Inferior parietal cortex (tissue), 1 donor: ENCODE results near the gene MIER2.

Experiments
- DNase-seq: peaks from one replicate; pipeline ENCODE4 v3.0.0-alpha.2; 2016; ENCODE audit errors: extremely low spot score

Gene MIER2

DNA sequence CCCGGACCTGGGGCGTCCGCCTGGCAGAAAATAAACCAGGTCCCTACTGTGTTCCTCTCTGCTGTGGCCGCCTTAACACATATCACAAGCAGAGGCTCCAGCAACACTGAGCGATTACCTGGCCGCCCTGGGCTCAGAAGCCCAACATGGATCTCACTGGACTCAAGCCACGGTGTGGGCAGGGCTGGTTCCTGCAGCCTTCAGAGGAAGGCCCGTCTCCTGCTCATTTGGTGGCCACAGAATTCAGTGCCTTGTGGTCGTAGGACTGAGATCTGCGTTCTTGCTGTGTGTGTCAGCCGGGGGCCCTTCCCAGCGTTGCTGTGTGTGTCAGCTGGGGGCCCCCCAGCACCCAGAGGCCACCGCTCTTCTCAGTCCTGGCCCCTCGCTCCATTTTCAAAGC is 34.1 kb upstream of the MIER2 start:
- DNase-seq = no peak

DNA sequence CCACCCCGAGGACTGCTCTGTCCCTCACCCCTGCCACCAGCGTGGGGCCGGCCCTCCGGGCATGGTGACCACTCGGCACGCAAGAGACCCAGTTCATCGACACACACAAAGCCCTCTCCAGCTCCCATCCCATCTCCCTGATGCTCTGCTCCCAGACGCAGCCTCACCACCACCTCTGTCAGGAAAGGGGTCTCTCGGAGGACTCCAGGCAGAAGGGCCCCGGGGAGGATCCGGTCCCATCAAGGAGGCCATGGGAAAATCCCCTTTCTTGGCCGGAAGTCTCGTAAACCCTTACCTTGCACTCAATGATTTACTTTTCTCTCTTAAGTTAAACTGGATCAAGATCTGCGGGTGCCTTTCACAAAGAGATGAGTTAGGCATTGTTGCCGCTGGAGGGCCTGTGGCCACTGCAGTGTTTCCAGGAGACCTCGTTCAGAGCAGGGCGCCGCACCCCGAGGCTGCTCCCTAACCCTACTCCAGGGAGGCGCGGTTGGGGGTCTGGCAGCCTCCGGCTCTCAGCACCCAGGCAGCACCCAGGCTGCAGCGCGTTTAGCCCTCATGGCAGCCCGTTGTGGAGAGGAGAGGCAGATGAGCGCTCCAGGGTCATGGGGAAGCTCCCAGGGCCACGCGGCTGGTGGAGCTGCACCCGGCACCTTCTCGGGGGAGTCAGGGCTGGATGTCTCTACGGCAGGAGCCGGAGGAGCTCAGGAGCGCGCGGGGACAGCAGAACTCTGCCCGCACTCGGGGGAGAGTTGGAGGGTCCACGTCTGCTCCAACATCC is 33.4 kb upstream of the MIER2 start:
- DNase-seq = no peak

DNA sequence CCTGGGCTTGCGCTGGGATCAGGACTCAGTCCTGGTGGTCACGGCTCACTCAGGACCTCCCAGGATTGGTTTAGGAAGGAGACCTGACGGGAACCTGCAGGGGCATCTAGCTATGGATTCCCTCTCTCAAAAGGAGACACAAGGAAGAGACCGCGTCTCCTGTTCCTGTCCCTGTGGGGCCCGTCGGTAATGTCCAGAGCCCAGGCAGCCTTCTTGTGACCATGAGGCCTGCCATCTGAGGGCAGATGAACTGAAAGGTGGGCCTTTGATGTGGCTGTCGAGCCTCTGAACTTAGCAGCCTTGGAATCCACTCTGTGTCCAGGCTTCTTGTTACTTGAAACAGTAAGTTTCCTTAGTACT is 31.5 kb upstream of the MIER2 start:
- no peak for DNase-seq

DNA sequence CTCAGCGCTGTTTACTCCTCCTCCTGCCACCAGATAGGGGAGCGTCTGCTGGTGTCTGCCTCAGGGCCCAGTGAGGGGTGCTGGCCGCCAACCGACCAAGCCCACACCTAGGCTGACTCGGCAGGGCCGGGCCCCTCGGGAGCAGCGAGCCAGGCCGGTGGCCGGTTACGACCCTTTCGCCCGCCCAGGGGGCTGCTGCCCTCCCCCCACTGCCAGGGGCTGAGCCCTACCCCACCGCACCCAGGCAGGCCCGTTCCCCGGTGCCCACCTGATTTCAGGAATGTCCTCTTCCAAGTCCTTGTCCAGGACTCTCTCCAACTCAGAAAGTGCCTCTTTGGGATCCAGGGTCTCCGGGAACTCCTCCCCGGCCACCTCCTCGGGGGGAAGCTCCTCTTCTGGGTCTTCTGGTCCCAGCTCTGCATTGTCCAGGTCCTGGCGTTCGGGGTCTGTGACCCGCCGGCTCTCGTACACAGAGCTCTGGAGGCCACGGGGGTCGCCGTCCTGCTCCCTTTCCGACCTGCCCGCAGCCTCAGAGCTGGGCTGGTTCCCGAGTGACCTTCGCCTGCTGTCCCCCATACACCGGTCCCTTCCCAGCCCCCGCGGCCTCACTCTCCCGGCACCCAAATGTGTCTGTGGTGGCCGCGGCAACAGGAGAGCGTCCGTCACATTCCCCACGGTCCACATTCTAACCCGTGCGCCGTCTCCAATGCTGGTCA is 31.0 kb upstream of the MIER2 start:
- DNase-seq = no peak

DNA sequence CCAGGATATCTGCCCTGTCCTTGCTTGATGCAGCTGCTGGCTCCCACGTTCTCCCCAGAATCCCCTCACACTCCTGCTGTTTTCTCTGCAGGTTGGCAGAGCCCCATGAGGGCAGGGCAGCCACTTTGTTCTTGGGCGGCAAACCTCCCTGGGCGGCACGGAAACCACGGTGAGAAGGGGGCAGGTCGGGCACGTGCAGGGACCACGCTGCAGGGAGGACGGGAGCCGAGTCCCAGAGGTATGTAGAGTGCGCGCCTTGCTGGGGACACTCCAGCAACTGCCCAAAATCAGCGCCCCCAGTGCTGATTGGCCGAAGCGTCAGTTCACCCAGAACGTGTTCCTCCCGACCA is 30.3 kb upstream of the MIER2 start:
- DNase-seq = no peak

DNA sequence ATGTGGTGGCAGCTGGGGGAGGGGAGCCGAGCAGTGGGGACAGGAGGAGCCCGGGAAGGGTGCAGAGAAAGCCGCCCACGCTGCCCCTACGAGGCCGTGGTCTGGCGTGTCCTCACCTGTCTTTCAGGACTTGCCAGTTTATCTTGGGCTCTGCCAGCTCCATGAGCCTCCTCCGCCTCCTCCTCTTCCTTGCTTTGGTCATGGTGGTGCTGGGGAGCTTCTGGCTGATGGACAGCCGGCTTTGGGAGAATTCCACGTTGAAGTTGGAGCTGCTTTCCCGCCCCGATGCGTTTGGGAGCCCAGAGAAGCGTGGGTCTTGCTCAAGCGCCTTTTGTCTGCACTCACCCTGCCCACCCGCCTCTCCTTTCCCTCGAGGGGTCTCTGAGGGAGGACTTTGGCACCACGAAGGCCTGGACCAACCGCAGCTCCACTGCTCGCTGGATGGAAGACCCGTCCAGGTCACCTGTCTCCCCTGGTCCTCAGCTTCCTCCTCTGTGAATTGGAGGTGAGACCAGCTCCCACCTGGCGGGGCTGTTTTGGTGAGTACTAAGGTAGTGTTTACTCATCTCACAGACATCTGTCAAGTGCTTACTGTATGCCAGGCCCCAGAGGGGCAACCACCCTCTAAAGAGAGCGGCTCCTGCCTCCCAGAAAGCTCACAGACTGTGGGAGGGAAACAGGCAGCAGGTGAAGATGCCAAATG is 29.7 kb upstream of the MIER2 start:
- no peak for DNase-seq

DNA sequence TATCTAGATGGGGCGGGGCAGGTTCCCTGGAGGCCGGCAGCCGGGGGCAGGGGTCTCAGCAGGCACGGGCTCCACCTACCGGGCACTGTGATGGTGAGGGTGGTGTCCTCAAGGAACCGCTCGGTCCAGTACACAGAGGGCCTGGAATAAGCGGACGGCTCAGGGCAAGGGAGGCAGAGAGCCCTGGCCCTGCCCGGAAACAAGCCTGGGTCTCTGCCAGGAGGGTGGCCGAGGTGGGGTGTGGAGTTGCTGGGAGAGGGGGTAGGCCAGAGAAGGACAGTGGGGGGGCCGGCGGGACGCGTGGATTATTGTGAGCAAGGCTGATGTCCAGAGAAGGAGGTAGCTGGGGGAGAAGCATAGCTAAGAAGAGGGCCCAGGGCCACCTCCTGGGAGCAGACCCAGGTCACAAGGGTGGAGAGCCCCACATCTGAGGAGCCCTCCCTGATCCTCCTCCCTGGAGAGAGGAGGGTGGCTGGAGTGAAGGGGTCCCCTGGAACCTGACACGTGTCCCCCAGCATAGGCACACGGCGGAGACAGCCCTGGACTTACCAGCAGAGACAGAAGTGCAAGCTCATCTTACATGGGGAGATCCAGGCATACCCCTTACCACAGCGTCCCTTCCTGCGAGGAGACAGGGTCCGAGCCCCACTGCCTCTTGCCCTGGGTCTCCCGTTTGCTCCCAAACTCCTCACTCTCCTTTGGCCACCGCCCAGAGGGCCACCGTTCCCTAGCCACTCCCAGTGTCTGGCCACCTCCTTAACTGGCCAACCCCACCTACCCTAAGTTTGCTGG is 29.0 kb upstream of the MIER2 start:
- DNase-seq = no peak

DNA sequence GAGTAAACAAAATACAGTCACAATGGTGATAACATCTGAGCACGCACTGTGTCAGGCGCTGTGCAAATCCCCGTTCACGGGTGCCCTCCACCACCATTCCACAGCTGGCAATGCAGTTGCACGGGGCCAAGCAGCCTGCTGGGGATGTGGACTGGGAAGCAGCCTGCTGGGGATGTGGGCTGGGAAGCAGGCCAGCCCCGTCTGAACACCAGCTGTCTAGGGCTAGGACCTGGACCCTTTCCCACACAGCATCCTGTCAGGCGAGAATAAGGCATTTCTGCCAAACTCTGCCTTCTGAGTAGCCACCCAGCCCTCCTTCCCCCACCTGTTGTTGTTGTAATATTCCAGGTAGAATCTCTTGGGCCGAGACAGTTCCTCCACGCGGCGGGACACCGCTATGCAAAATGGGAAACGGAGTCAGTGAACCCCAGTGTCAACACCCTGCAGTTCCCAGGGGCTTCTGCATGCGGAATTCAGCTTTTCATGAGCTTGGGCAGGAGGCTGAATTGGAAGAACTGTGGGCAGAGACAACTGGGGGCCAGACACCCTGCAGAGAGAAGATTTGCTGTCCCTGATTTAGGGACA is 27.8 kb upstream of the MIER2 start:
- no peak for DNase-seq

DNA sequence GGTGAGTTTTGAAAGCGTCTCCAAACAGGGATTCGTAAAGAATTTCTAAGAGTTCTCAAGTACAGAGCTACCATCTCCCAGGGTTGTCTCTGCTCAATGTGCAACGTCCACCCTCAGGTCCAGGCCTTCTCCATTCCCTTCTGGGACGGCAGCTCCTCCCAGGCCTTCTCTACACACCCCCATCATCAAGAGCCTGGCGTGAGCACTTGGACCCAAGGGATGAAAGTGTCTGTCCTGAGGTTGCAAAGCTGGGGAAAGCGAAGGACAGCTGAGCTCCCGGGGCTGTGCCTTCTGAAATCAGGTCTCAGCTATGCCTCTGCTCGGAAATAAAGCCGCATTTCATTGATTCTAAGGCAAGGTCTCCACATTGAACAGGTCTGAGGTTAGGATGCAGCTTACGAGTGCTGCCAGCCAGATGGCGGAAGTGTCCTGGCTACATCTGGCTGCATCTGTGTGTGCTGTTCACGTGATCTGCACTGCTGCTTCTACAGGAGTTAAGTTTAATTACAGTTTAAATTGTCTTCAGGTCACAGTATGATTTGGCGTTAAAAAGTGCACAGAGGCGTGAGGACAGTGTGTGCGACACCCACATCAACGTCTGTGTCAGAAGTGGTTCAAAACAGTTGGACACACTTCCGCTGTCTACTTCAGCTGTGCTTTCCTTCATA is 27.0 kb upstream of the MIER2 start:
- no peak for DNase-seq

DNA sequence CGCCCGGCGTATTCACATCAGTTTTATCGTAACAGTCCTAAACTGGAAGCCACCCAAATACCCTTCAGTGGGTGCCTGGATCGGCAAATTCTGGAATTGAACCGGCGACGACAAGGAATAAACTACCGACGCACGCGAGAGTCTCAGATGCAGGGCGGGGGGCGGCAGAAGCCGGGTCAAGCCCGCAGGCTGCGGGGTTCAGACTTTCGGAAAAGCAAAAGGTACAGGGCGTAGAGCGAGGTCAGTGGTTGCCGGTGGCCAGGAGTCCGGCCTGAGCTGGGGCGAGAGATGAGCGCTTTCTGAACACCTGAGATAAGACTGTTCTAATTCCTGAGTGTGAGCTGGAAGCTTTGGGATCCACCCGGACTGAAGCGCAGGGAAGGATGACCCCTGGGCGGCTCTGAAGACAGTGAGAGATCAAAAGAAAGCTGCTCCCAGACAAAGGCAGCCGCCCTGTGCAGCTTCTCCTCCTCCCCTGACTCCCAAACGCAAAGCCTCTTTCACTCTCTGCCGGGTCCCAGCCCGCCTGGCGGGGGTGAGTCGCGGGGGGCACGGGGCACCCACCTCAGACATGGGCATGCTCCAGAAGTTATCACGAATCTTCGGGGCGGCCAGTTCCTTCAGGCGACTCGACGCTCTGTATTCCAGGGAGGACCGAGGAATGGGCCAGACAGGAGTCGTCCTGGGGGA is 26.2 kb upstream of the MIER2 start:
- DNase-seq = no peak

DNA sequence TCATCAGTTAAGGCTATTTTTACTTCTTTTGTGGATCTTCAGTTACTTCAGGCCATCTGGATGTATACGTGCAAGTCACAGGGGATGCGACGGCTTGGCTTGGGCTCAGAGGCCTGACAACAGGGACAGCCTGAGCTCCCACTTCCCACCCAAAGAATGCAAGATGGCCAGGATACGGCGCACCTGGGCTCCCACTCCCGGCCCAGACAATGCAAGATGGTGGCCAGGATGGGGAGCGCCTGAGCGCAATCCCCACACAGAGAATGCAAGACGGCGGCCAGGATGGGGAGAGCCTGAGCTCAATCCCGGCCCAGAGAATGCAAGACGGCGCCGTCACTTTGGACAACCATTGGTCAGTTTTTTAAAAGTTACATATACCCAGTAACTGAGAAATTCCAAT is 25.3 kb upstream of the MIER2 start:
- DNase-seq = no peak

DNA sequence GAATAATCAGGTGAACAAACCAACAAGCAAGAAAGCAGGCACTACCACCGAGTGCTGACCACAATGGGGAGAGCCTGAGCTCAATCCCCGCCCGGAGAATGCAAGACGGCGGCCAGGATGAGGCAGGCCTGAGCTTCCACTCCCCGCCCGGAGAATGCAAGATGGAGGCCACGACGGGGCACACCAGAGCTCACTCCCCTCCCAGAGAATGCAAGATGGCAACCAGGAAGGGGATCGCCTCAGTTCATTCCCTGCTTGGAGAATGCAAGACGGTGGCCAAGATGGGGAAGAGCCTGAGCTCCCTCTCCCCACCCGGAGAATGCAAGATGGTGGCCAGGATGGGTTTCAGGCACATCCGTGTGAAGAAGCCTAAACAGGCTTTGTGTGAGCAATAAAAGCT is 24.7 kb upstream of the MIER2 start:
- no peak for DNase-seq

DNA sequence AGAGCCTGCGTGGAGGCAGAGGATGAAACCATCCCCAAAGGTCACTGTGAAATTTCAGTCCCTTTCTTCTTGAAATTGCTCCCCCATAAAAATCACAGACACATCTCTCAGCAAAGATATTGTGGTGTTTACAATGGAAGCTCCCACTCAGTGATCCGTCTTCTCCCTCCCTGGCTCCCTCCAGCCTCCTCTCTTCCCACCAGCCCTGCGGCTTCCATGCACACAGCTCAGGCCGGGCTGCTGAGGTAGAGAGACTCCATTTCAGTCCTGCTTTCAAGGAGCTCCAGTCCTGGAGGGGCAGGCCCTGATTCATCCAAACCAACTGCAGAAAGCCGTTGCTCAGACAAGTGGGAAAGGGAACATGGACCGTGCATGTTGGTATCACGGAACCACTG is 24.0 kb upstream of the MIER2 start:
- DNase-seq = no peak

DNA sequence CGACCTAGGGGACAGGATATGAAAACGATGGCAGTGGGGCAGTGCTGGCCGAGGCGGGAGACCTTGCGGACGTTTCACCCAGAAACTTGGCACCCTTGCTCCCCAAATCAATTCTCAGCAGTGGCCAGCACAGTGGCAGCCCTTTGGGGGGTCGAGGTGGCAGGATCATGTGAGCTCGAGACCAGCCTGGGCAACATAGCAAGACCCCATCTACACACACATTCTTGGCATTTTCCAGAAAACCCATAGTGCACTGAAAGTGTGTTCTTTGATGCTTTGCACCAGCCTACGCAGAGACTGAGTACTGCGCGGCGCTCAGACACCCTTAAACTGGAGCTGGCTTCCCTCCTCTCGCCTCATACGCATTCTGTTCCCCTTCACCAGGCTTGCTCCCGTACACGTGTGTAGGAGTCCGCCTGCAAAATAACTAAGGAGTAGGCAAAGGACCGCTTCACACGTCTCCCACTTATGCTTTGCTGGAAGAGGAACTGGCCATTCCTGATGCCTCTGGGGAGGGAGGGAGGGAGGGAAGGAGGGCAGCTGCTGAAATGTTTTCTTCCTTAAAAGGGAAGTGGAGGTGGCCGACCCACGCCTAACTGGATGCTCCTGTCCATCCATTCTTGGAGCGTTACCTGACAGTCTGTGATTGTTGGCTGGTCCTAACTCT is 23.5 kb upstream of the MIER2 start:
- DNase-seq = peak; percentile 60

DNA sequence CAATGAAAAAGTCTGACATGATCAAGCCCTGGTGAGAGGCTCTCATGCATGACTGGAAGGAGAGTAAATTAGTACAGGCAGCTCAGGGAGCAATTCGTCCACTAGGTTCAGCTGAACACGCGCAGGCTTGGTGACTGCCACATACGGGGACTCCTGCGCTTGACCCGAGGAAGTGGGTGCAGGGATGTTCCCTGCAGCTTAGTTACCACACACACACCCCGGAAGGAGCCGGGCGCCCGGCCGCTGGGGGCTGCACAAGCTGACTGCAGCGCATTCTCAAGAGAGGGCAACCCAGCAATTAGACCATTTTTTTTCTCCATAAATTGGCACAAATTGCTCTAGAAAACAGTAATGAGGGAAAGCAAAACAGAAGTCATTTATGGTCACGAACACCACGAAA is 23.0 kb upstream of the MIER2 start:
- DNase-seq = no peak

DNA sequence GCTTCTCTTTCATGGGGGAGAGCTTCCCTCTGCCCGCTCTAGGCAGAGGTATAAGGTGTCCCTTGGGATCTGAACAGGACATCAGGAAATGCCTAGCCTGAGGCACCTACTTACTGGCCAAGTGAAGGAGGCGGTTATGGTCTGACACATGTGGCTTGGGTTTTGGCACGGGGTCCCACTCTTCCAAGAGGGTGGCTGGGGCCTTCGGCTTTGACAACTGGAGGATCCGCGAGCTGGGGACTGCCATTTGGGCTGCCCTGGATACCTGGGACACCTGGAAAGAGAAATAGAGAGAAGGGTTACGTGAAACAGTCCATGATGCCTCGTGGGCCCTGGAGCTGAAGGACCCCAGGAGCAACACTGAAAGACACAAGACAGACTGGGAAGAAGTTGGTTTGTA is 22.4 kb upstream of the MIER2 start:
- DNase-seq = no peak

DNA sequence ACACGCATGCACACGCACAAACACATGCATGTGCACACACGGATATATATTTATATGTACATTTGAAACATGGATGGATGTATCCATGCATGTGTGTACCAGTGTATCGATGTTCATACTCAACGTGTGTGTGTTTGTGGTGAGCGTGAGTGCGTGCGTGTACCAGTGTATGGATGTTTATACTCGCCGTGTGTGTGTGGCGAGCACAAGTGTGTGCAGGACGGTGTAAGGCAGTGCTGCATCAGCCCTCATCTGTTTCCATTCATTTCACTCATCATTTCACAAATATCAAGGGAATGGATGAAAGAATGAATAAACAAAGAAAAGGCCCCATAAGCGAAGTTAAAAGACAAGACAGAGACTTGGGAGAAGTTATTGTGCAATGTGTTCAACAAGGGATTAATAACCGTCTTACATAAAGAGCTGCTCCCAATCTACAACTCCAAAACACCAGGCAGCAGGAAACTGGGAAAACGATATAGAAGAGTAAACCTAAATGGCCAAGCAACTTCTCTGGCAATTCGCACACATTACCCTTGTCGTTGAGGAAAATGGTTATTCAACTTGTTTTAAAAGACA is 21.7 kb upstream of the MIER2 start:
- no peak for DNase-seq

DNA sequence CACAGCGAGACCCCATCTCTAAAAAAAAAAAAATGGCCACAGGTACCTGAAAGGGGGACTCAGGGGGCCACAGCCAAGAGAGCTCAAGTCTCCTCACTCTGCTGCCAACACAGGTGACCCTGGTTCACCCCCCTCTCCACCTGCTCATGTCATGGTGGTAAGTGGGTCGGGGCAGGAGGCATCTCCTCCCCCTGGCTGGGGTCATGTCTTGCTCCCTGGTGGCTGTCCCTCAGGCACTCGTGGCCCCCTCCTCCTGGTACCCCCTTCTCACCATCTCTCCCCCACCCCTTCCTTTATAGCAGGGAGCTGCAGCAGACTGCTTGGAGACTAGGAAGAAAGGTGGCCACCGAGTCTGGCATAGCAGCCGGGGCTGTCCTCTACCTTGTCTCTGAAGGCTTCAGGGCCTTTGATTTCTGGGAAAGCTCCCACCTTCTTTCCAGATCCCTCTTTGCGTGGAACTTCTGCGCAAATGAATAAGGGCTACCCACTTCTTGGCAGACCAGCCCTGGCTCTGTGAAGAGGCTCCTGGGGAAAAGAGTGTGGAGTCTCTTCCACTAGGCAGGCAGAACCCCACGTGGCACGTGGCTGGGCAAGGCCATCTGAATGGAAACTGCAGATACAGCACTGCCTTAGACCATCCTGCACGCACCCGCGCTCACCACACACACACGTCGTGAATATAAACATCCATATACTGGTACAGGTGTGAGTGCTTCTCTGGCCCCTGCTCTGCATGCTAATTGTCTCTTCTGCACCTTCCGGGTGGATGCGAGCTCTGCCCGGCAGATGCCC is 20.1 kb upstream of the MIER2 start:
- DNase-seq = no peak

DNA sequence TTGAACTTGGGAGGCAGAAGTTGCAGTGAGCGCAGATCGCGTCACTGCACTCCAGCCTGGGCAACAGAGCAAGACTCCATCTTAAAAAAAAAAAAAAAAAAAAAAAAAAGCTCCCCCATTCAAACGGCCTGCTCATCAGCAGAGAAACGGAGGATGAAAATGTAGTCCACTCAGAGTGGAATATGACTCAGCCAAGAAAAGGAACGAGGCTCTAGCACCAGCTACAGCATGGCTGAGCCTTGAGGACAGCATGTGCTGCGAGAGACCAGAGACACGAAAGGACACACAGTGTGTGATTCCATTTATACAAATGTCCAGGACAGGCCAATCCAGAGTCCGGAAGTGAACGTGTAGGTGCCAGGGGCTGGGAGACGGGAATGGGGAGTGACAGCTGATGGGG is 18.1 kb upstream of the MIER2 start:
- DNase-seq = no peak
